HEK293T (cell line): ENCODE data around the gene SH3RF1.

Source experiments
- CTCF ChIA-PET: fragments of 350-600 bp; formaldehyde crosslinking; extraction: SDS; loops from one replicate; lab custom pipeline; 2021; ENCODE audit warnings: antibody characterized with exemption, inconsistent platforms; lab: Yijun Ruan, JAX
- POLR2A ChIA-PET: fragments of 350-600 bp; formaldehyde crosslinking; extraction: SDS; loops from one replicate; lab custom pipeline; 2020; ENCODE audit warnings: antibody characterized with exemption, inconsistent platforms; lab: Yijun Ruan, JAX
- DNase-seq: peaks from one replicate; pipeline ENCODE4 v3.0.0; 2012; ENCODE audit warnings: mixed read lengths; ENCODE audit errors: extremely low spot score
- ARNT ChIP-seq: fragments of 450-650 bp; IDR thresholded peaks from 2 replicates; pipeline ENCODE4 v1.6.1; 2017; ENCODE audit warnings: mild to moderate bottlenecking
- BHLHE40 ChIP-seq: fragments of 450-650 bp; IDR thresholded peaks from 2 replicates; pipeline ENCODE4 v1.6.1; 2016; ENCODE audit warnings: mild to moderate bottlenecking, moderate library complexity, borderline replicate concordance
- CTBP1 ChIP-seq: fragments of 450-650 bp; IDR thresholded peaks from 2 replicates; pipeline ENCODE4 v1.6.1; 2016; ENCODE audit warnings: borderline replicate concordance
- ELF4 ChIP-seq: fragments of 450-650 bp; IDR thresholded peaks from 2 replicates; pipeline ENCODE4 v1.6.1; 2017; ENCODE audit warnings: antibody characterized with exemption
- FOXA1 ChIP-seq: fragments of 450-650 bp; IDR thresholded peaks from 2 replicates; pipeline ENCODE4 v1.6.1; 2016; ENCODE audit warnings: mild to moderate bottlenecking
- FOXK2 ChIP-seq: fragments of 450-650 bp; IDR thresholded peaks from 2 replicates; pipeline ENCODE4 v1.6.1; 2016; ENCODE audit warnings: mild to moderate bottlenecking
- FOXM1 ChIP-seq: fragments of 450-650 bp; IDR thresholded peaks from 2 replicates; pipeline ENCODE4 v1.6.1; 2017; ENCODE audit warnings: mild to moderate bottlenecking, borderline replicate concordance
- HDGF ChIP-seq: fragments of 450-650 bp; IDR thresholded peaks from 2 replicates; pipeline ENCODE4 v1.6.1; 2017; ENCODE audit warnings: antibody characterized with exemption, borderline replicate concordance
- L3MBTL2 ChIP-seq: fragments of 450-650 bp; conservative IDR thresholded peaks from 2 replicates; pipeline ENCODE4 v1.6.1; 2016; ENCODE audit warnings: mild to moderate bottlenecking
- LEF1 ChIP-seq: fragments of 450-650 bp; IDR thresholded peaks from 2 replicates; pipeline ENCODE4 v1.6.1; 2017; ENCODE audit warnings: mild to moderate bottlenecking, borderline replicate concordance
- NFRKB ChIP-seq: fragments of 450-650 bp; IDR thresholded peaks from 2 replicates; pipeline ENCODE4 v1.6.1; 2016; ENCODE audit warnings: mild to moderate bottlenecking, moderate library complexity
- SP1 ChIP-seq: fragments of 450-650 bp; IDR thresholded peaks from 2 replicates; pipeline ENCODE4 v1.6.1; 2017
- SUZ12 ChIP-seq: fragments of 450-650 bp; IDR thresholded peaks from 2 replicates; pipeline ENCODE4 v1.6.1; 2016; ENCODE audit warnings: mild to moderate bottlenecking
- TARDBP ChIP-seq: fragments of 450-650 bp; IDR thresholded peaks from 2 replicates; pipeline ENCODE4 v1.6.1; 2016
- ZNF384 ChIP-seq: fragments of 450-650 bp; IDR thresholded peaks from 2 replicates; pipeline ENCODE4 v1.6.1; 2016
- TF ChIP-seq, protein P1 (sequence below): fragments of 450-650 bp; IDR thresholded peaks from 2 replicates; pipeline ENCODE4 v1.6.1; 2016

SH3RF1 gene

DNA sequence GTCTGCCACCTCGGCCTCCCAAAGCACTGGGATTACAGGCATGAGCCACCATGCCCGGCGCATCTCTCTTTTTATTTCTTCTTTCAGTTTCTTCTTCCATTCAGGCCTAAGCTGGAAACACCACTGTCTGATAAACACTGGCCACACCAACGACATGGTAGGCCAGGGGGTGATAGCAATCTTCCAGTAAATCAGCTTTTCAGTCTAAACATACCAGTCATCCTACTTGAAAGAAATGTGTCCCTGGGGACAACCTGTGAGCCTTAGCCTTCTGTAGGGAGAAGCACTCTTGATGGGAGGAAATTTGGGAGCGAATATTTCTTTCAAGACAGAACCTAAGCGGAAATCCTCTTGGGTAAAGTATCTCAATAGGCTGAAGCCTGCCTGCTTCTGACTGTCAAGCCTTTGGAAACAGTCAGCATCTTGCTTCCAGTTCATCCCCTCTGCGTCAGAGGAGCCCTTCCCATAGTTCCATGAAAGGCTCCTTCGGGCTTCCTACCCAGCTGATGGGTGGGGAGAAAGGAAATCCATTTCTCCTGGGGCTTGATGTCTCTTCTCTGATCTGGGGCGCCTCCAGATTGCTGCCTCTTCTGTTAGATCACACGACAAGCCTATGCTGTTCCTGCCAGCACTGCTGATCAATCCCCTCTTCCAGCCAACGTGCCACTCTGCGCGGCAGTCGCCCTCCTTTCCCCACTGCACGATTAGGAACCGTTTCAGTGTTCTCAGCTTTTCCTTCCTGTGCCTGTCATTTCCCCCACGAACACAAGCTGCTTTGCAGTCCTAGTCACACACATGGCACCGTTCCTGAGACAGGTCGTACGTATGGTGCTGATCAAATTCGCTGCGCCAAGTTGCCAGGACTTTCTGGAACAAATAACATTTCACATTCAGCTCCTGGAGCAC lies 211.2 kb downstream of the SH3RF1 start:
- ChIA-PET CTCF (interaction anchor here (0.9 kb wide), 1 partner anchor 50 kb away, joined by 3 read pairs; the partner anchor contains the start of gene CBR4), POLR2A (interaction anchor here (0.9 kb wide), 1 partner anchor 50 kb away, joined by 3 read pairs; the partner anchor contains the start of gene CBR4)
- DNase-seq = no peak
- no peak for TF ChIP-seq HDGF
- no peak for TF ChIP-seq LEF1
- no peak for TF ChIP-seq NFRKB
- TF ChIP-seq FOXK2 = no peak
- TF ChIP-seq ELF4 = no peak
- TF ChIP-seq ZNF384 = no peak
- TF ChIP-seq SP1 = no peak

DNA sequence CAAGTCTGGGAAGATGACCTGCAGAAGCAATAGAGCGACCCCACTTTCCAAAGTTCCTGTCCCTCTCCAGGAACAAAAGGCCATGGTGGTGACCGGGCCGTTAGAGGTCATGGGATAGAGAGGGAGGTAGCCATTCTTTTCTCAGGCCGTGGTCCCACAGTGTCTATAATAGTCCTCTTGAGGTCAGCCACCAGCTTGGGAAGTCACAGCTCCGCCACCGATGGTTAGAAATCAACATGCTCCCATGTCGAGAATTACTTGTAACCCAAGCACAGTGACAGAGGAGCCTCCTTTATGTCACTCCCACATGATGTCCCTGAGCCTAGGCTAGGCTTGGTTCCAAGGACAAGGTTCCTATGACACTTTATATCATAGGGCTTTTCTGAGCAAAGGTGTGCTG lies 212.4 kb downstream of the SH3RF1 start:
- DNase-seq = no peak
- ChIA-PET POLR2A (no interaction called here), CTCF (no interaction called here)
- TF ChIP-seq LEF1 = no peak
- TF ChIP-seq FOXK2 = no peak
- no peak for TF ChIP-seq HDGF
- TF ChIP-seq L3MBTL2 = no peak
- TF ChIP-seq SP1 = no peak
- no peak for TF ChIP-seq ZNF384

DNA sequence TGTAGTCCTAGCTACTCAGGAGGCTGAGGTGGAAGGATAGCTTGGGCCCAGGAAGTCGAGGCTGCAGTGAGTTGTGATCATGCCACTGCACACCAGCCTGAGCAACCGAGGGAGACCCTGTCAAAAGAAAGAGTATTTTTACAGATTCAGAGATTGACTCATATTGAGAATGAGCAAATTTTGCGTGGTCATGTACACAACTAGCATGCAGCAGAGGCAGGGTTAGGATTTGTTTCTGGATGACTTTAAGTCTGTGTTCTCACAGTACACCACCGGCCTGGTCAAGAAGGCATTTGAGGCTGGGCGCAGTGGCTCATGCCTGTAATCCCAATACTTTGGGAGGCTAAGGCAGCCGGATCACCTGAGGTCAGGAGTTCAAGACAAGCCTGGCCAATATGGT lies 215.9 kb downstream of the SH3RF1 start:
- TF ChIP-seq BHLHE40 = no peak
- TF ChIP-seq ZNF384 = no peak
- no peak for TF ChIP-seq FOXM1
- no peak for TF ChIP-seq FOXK2
- no peak for TF ChIP-seq ARNT
- TF ChIP-seq, protein P1, sequence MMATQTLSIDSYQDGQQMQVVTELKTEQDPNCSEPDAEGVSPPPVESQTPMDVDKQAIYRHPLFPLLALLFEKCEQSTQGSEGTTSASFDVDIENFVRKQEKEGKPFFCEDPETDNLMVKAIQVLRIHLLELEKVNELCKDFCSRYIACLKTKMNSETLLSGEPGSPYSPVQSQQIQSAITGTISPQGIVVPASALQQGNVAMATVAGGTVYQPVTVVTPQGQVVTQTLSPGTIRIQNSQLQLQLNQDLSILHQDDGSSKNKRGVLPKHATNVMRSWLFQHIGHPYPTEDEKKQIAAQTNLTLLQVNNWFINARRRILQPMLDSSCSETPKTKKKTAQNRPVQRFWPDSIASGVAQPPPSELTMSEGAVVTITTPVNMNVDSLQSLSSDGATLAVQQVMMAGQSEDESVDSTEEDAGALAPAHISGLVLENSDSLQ = no peak
- no peak for TF ChIP-seq NFRKB
- no peak for TF ChIP-seq L3MBTL2
- no peak for TF ChIP-seq SUZ12
- TF ChIP-seq FOXA1 = no peak
- no peak for TF ChIP-seq CTBP1
- no peak for DNase-seq
- CTCF ChIA-PET = no interaction called here
- POLR2A ChIA-PET = interaction anchor here (0.6 kb wide), 1 partner anchor 45 kb away, joined by 3 read pairs; the partner anchor contains the start of gene CBR4

DNA sequence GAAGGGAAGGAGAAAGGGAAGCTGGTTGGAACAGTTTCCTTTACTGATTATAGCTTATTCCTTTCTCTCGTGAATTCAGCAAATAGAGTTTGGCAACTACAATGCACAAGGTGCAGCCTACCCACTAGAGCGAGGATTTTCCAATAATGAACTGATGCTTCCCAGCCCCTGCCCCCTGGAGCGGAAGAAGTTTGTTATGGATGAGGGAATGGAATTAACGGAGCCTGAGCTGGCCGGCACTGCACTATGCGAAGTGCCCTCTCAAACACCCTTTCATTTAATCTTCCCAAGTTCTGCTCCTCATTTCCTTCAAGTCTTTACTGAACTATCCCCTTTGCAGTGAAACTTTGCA lies 218.2 kb downstream of the SH3RF1 start:
- DNase-seq = no peak
- ChIA-PET CTCF (interaction anchor here (1.0 kb wide), 1 partner anchor 467 kb away, joined by 4 read pairs; no protein-coding TSS in a partner anchor), POLR2A (interaction anchor here (1.0 to 2.8 kb wide), 2 partner anchors 9 to 43 kb away, joined by 3 to 8 read pairs; partner anchors contain the start of gene CBR4)
- TF ChIP-seq BHLHE40 = no peak
- no peak for TF ChIP-seq L3MBTL2
- TF ChIP-seq TARDBP = no peak
- no peak for TF ChIP-seq SUZ12
- TF ChIP-seq FOXM1 = no peak
- TF ChIP-seq ELF4 = no peak
- no peak for TF ChIP-seq HDGF
- TF ChIP-seq CTBP1 = no peak
- no peak for TF ChIP-seq NFRKB
- TF ChIP-seq SP1 = no peak
- TF ChIP-seq ARNT = no peak
- no peak for TF ChIP-seq LEF1

DNA sequence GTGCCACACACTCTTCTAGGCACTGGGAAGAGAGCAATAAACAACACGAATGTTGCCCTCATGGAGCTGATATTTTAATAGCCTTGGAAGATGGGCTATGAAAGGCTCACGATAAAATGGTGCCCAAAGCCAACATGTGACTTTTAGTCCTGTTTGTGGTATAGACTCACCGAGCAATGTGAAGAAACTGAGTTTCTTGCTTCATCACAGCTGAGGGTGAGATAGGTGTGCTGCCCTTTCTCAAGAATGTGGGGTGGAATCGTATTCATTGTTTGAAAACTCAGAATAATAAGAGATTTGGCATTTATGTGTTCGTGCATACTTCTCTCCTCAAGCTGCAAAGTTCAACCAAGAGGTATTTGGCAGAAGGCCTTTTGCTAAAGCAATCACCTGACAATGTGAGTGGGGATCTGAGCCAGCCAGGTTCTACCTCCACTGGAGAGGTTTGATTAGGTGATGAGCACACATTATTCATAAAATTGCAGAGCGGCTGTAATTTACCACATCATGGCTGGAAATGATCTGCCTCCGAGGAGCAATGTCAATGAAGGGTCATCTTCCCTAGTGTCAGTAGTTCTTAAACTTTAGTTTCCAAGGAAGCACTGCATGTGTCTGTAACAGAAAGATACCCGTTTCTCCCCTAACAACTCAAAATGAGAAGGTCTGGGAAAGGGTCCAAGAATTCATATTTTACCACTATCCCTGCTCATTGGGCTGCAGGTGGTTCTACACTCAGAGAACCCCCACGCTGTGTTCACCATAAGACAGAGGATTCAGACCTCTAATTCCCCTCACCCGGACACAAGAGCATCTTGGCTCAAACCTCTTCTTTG lies 218.8 kb downstream of the SH3RF1 start:
- CTCF ChIA-PET = interaction anchor here (1.0 kb wide), 1 partner anchor 466 kb away, joined by 4 read pairs; no protein-coding TSS in a partner anchor
- TF ChIP-seq CTBP1 = no peak
- TF ChIP-seq FOXK2 = no peak
- TF ChIP-seq, protein P1 = no peak
- no peak for TF ChIP-seq FOXA1
- TF ChIP-seq NFRKB = no peak
- no peak for TF ChIP-seq ELF4
- no peak for TF ChIP-seq SUZ12
- TF ChIP-seq BHLHE40 = no peak
- POLR2A ChIA-PET = interaction anchor here (1.0 to 2.8 kb wide), 2 partner anchors 9 to 42 kb away, joined by 3 to 8 read pairs; partner anchors contain the start of gene CBR4
- DNase-seq = no peak

DNA sequence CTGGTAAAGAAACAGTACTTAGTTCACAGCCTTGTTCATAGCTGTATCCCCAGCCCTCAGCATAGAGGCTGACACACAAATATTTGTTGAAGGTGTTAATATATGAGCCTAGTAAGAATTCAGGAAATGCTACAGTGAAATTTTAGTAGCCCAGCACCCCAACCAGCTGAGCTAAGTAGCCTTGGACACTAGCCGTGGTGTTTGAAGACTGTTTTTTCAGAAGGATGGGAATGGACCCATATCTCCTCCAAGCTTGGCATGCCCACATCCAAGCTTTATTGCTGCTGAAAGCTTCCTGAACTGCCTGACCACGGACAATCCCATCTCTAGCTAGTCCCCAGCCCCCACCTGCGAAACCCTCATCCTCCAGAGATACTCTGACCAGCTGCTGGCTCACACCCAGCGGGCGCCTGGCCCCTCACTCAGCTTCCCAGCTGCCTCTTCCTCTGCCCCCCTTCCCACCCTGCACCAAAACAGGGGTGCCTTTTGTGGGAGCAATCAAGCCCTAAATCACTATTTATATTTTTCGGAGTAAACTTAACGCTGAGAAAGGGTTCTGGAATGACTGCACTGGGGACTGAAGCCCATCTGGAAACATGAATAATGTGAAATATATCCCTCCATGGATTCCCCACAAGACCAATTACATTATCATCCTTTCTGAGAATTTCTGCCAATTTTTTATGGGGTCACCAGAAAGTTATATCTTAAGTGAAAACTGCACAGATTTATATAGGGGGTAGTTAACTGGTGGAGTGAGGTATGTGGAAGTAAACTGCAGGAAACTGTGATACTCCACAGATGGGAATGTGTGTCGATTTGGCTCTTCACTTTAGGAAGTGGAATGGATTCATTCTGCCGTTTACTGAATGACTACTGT lies 219.6 kb downstream of the SH3RF1 start:
- ChIA-PET POLR2A (interaction anchor here (1.4 to 2.8 kb wide), 2 partner anchors 17 to 41 kb away, joined by 3 to 8 read pairs; partner anchors contain the start of gene CBR4), CTCF (no interaction called here)
- no peak for DNase-seq
- TF ChIP-seq LEF1 (no peak), NFRKB (no peak), FOXK2 (no peak), L3MBTL2 (no peak), FOXM1 (no peak), FOXA1 (no peak), TARDBP (no peak), HDGF (no peak), ELF4 (no peak), ARNT (no peak), BHLHE40 (no peak), SP1 (no peak), ZNF384 (no peak), CTBP1 (no peak), SUZ12 (no peak)
- TF ChIP-seq, protein P1 = no peak
